HG03521 (cell line): ENCODE data around the gene FBXL15.

Experiments used
- ATAC-seq: cut with Tn5 transposase; IDR thresholded peaks from one replicate; pipeline ENCODE4 v1.9.1; 2021; ENCODE audit warnings: mild to moderate bottlenecking, moderate library complexity; ENCODE audit not compliant: unreplicated experiment

FBXL15 gene

DNA sequence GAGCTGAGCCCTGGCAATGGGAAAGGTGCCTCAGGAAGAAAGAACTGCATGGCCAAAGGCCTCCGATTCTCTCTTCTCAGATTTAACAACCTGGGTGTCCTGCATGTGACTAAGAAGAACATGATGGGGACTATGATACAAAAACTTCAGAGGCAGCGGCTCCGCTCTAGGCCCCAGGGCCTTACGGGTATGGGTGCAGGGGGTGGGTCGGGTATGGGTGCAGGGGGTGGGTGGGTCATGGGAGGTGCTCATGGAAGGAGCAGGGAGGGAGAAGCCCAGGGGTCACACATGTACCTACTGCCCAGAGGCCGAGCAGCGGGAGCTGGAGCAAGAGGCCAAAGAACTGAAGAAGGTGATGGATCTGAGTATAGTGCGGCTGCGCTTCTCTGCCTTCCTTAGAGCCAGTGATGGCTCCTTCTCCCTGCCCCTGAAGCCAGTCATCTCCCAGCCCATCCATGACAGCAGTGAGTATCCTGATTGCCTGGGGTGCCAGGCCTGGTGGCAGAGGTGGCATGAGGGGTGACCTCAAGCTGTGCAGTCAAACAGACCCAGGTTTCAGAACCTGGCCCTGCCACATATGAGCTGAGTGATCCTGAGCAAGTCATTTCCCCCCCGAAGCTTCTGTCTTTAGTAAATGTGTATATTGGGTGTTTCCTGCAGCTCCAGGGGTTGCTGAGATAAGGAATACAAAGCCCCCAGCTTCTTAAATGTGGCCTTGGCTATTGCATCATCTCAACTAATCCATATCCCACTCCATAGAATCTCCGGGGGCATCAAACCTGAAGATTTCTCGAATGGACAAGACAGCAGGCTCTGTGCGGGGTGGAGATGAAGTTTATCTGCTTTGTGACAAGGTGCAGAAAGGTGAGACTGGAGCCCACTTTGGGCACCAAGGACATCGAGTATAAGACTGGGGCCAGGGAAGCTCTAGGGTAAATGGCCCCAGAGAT is 23.1 kb upstream of the FBXL15 start:
- ATAC-seq, result no peak

DNA sequence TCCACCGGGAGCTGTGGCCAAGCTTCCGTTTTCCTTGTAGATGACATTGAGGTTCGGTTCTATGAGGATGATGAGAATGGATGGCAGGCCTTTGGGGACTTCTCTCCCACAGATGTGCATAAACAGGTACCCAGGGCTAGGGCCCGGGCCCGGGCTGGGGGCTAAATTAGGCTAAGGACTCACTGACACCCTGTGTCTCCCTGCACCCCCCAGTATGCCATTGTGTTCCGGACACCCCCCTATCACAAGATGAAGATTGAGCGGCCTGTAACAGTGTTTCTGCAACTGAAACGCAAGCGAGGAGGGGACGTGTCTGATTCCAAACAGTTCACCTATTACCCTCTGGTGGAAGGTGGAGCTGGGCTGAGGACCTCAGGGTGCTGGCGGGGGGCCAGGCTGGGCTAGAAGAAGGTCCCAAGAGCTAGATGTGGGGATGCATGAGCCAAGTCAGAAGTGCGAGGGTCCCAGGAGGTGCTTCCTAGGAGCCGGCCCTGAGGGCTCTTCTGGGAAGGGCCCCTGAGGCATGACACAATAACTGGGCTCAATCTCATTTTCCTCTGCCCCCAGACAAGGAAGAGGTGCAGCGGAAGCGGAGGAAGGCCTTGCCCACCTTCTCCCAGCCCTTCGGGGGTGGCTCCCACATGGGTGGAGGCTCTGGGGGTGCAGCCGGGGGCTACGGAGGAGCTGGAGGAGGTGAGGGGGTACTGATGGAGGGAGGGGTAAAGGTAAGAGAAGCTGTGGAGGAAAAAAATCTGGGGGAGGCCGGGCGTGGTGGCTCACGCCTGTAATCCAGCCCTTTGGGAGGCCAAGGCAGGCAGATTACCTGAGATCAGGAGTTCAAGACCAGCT is 22.2 kb upstream of the FBXL15 start:
- no peak for ATAC-seq

DNA sequence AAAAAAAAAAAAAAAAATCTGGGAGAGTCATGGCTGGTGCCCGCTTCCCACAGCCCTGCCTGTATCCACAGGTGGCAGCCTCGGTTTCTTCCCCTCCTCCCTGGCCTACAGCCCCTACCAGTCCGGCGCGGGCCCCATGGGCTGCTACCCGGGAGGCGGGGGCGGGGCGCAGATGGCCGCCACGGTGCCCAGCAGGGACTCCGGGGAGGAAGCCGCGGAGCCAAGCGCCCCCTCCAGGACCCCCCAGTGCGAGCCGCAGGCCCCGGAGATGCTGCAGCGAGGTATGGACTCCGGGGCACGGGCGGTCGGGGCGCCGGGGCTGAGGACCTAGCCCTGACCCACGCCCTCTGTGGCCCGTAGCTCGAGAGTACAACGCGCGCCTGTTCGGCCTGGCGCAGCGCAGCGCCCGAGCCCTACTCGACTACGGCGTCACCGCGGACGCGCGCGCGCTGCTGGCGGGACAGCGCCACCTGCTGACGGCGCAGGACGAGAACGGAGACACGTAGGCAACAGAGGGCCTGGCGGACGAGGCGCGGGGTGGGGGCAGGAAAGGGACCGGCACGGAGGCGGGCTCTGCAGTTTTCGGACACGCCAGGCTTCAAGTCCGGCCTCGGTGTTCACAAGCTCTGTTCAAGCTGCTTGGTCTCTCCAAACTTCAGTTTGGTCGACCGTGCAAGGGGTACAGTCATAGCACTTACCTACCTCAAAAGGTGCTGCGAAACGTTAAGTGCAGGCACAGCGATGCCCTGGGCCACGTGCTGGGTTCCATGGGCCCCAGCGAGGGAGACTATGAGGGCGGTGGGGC is 21.2 kb upstream of the FBXL15 start:
- ATAC-seq, result peak; percentile 36

DNA sequence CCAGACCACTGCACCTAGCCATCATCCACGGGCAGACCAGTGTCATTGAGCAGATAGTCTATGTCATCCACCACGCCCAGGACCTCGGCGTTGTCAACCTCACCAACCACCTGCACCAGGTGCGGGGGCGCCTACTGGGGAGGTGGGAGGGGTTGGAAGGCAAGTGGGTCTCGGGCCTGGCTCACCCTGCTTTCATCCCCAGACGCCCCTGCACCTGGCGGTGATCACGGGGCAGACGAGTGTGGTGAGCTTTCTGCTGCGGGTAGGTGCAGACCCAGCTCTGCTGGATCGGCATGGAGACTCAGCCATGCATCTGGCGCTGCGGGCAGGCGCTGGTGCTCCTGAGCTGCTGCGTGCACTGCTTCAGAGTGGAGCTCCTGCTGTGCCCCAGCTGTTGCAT is 20.6 kb upstream of the FBXL15 start:
- ATAC-seq, result no peak

GRCh38 chr10:102400598-102401341 is 19.9 kb upstream of the FBXL15 start:
- no peak for ATAC-seq

DNA sequence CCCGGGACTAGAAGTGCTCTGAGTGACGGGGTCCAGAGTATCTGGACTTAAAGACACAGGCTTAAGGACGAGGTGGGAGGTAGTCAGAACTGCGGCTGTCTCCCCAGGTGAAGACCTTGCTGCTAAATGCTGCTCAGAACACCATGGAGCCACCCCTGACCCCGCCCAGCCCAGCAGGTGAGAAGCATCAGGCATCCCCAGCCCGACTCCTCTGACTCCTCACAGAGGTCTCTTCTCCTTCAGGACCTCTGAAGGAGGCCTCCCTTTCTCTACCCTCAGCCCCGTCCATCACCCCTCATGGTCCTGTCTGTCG is 19.3 kb upstream of the FBXL15 start:
- ATAC-seq, result no peak

- ATAC-seq, result no peak
Measured at GRCh38 chr10:102401735-102402511, 18.7 kb upstream of the FBXL15 start.

GRCh38 chr10:102402512-102402896 is 18.1 kb upstream of the FBXL15 start:
- no peak for ATAC-seq

DNA sequence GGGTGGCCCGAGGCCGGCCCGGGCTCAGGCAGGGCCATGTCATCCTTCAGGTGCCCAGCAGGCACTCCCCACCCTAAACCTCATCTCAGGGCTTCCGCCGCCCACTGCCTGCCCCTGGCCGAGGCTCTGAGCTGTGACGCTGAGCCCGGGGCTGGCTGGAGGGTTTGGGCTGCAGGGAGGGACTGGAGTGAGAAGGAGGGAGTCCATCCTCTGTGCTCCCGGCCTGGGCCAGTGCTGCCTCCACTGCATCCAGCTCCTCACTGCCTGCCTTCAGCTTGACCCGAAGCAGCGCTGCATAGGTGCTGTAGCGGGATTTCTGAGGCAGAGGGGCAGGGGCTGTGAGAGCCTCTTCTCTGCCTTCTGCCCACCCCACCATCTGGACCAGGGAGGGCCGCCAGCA is 17.5 kb upstream of the FBXL15 start:
- ATAC-seq, result no peak

- no peak for ATAC-seq
Measured at GRCh38 chr10:102404361-102405107, 16.1 kb upstream of the FBXL15 start.

DNA sequence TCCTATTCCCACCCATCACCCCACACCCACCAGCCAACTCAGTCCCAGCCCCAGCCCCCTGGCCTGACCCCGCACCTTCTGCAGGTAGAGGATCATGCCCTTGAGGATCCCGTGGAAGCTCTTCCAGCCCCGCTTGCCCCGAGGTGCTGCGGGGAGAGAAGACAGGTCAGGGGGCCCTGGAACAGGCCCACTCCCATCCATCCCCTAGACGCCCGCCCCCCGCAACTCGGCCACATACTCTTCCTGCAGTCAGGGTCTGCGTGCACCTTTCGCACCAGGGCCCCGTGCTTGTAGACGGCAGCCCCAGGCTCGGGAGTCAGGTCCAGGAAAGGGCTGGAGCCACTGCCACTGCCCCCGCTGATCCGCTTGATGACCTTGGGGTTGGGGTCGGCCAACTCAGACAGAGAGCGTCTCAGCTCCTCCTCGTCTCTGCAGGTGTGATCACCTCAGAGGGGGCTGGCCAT is 15.5 kb upstream of the FBXL15 start:
- ATAC-seq, result no peak

DNA sequence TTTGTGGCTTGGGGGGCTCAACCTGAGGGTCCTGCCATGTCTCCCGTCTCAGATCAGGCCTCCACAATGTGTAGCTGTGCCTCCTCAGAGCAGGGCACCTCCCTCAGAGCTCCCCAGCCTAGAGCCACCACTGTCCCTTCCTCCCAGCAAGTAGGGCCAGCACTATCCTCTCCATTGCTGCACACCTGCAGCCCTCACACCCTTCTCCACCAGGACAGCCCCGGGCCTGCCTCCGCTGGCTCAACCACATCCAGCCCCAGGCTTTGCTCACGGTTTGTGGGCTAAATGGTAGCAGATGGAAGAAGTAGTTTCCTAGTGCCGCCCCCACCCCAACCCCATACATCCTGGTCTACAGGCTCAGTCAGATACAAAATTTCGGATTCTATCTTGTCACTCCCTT is 15.0 kb upstream of the FBXL15 start:
- ATAC-seq, result no peak

- ATAC-seq, result no peak
Measured at GRCh38 chr10:102406815-102407214, 13.8 kb upstream of the FBXL15 start.

- ATAC-seq, result no peak
Measured at GRCh38 chr10:102407425-102408130, 13.1 kb upstream of the FBXL15 start.

- no peak for ATAC-seq
Measured at GRCh38 chr10:102408131-102408727, 12.4 kb upstream of the FBXL15 start.

- no peak for ATAC-seq
Measured at GRCh38 chr10:102408728-102409603, 11.7 kb upstream of the FBXL15 start.
